H1 (cell line): Measurements from ENCODE around the gene FLT3. TPM values are rescaled to one million over a fixed set of nuclear protein-coding genes. Genes with fewer than 3 reads are reported as not detected.

ENCODE experiments used
- CTCF ChIA-PET: fragments of 300-600 bp; sonication (Branson Sonifier 250); formaldehyde crosslinking; loops from one replicate; lab custom pipeline; 2021; ENCODE audit not compliant: partially characterized antibody; lab: Charles Lee
- POLR2A ChIA-PET: fragments of 300-600 bp; sonication (Branson Sonifier 250); formaldehyde crosslinking; loops from one replicate; lab custom pipeline; 2021; ENCODE audit warnings: inconsistent platforms; ENCODE audit not compliant: partially characterized antibody; lab: Charles Lee
- DNase-seq, 2 experiments: peaks; one replicate each; pipeline versions ENCODE4 v3.0.0 to v3.0.0-alpha.2; 2010 to 2022; ENCODE audit warnings: low spot score in 2 of 2, low read depth in 1 of 2, mixed read lengths in 1 of 2
- FAIRE-seq: peaks from 2 replicates; lab custom pipeline; 2011; peaks lifted over from hg19 to GRCh38; lab: Jason Lieb, UNC
- H2AFZ ChIP-seq: 2 replicates; pipeline ENCODE4 v1.8.1; 2012; ENCODE audit warnings: low read length, inconsistent platforms
- H2AK5ac ChIP-seq: 2 replicates; pipeline ENCODE4 v1.6.1; 2013; ENCODE audit warnings: low read depth, low read length
- H2BK120ac ChIP-seq: replicated peaks from 2 replicates; pipeline ENCODE3; 2013; ENCODE audit warnings: low read depth, low read length, inconsistent platforms
- H2BK12ac ChIP-seq: 2 replicates; pipeline ENCODE4 v1.6.1; 2013; ENCODE audit warnings: low read depth, low read length
- H2BK15ac ChIP-seq: 2 replicates; pipeline ENCODE4 v1.6.1; 2013; ENCODE audit warnings: low read length
- H2BK20ac ChIP-seq: 2 replicates; pipeline ENCODE4 v1.6.1; 2013; ENCODE audit warnings: low read length
- H2BK5ac ChIP-seq: 2 replicates; pipeline ENCODE4 v1.6.1; 2013; ENCODE audit warnings: low read depth, low read length
- H3K14ac ChIP-seq: 2 replicates; pipeline ENCODE4 v1.6.1; 2013; ENCODE audit warnings: inconsistent platforms; ENCODE audit not compliant: insufficient read length
- H3K18ac ChIP-seq: 2 replicates; pipeline ENCODE4 v1.6.1; 2013; ENCODE audit warnings: low read length; ENCODE audit errors: extremely low read depth
- H3K23ac ChIP-seq: 2 replicates; pipeline ENCODE4 v1.6.1; 2013; ENCODE audit warnings: inconsistent platforms; ENCODE audit not compliant: insufficient read length
- H3K23me2 ChIP-seq: 2 replicates; pipeline ENCODE4 v1.6.1; 2013; ENCODE audit warnings: low read depth, low read length
- H3K27ac ChIP-seq: 2 replicates; pipeline ENCODE4 v1.6.1; 2011; ENCODE audit warnings: low read depth, low read length, inconsistent platforms
- H3K27me3 ChIP-seq, 4 experiments: replicated peaks in 1 of 4; 1 replicate in 1 of 4; 2 replicates in 3 of 4; pipeline versions ENCODE4 v1.6.1 to v1.8.1; 2011 to 2013; ENCODE audit warnings: low read length in 3 of 4, mild to moderate bottlenecking in 3 of 4, inconsistent platforms in 2 of 4, mixed read lengths in 2 of 4, moderate library complexity in 1 of 4; ENCODE audit not compliant: control insufficient read depth in 3 of 4, insufficient read depth in 3 of 4; ENCODE audit errors: extremely low read depth in 1 of 4
- H3K36me3 ChIP-seq, 4 experiments: 2 replicates each; pipeline versions ENCODE4 v1.6.1 to v1.8.1; 2011 to 2013; ENCODE audit warnings: mild to moderate bottlenecking in 4 of 4, low read length in 3 of 4, moderate library complexity in 2 of 4, control low read depth in 1 of 4, inconsistent platforms in 1 of 4; ENCODE audit not compliant: insufficient read depth in 4 of 4, control insufficient read depth in 2 of 4
- H3K4ac ChIP-seq: replicated peaks from 2 replicates; pipeline ENCODE3; 2013; ENCODE audit warnings: low read length, low read depth, mixed read lengths, inconsistent platforms; ENCODE audit not compliant: insufficient read length
- H3K4me1 ChIP-seq, 4 experiments: replicated peaks in 1 of 4; 1 replicate in 1 of 4; 2 replicates in 3 of 4; pipeline versions ENCODE4 v1.6.1 to v1.8.1; 2011 to 2013; ENCODE audit warnings: low read length in 3 of 4, inconsistent platforms in 2 of 4, mixed read lengths in 1 of 4; ENCODE audit not compliant: insufficient read depth in 4 of 4, control insufficient read depth in 3 of 4
- H3K4me2 ChIP-seq, 2 experiments: 2 replicates each; pipeline versions ENCODE4 v1.6.1 to v1.8.1; 2011 to 2013; ENCODE audit warnings: low read depth in 2 of 2, low read length in 2 of 2, control low read depth in 1 of 2, inconsistent platforms in 1 of 2, mild to moderate bottlenecking in 1 of 2; ENCODE audit not compliant: insufficient read depth in 1 of 2
- H3K4me3 ChIP-seq, 4 experiments: fragments of 200-600, 300-600 bp in 1 of 4; sonication (generic), shearing (Covaris generic), sonication (Bioruptor Twin) in 1 of 4; 2 replicates each; pipeline versions ENCODE4 v1.5.1 to v1.8.1; 2011 to 2016; ENCODE audit warnings: low read length in 4 of 4, low read depth in 3 of 4, control low read depth in 2 of 4, inconsistent platforms in 2 of 4, mild to moderate bottlenecking in 2 of 4, mixed read lengths in 1 of 4, moderate library complexity in 1 of 4; ENCODE audit not compliant: insufficient read depth in 2 of 4; ENCODE audit errors: extremely low read depth in 1 of 4
- H3K56ac ChIP-seq: replicated peaks from 2 replicates; pipeline ENCODE3; 2013; ENCODE audit warnings: low read depth, mild to moderate bottlenecking, mixed read lengths, low read length, inconsistent platforms; ENCODE audit not compliant: insufficient read length
- H3K79me1 ChIP-seq: 2 replicates; pipeline ENCODE4 v1.6.1; 2013; ENCODE audit warnings: low read depth, low read length, control low read depth
- H3K79me2 ChIP-seq, 2 experiments: 2 replicates each; pipeline versions ENCODE4 v1.6.1 to v1.8.1; 2012 to 2013; ENCODE audit warnings: low read length in 2 of 2, mild to moderate bottlenecking in 2 of 2, inconsistent platforms in 1 of 2; ENCODE audit not compliant: insufficient read depth in 2 of 2, control insufficient read depth in 1 of 2
- H3K9ac ChIP-seq, 4 experiments: replicated peaks in 1 of 4; 1 replicate in 1 of 4; 2 replicates in 3 of 4; pipeline versions ENCODE4 v1.6.1 to v1.8.1; 2011 to 2013; ENCODE audit warnings: low read depth in 3 of 4, low read length in 3 of 4, control low read depth in 2 of 4, mild to moderate bottlenecking in 2 of 4, moderate library complexity in 2 of 4, inconsistent platforms in 1 of 4; ENCODE audit errors: extremely low read depth in 1 of 4
- H3K9me3 ChIP-seq, 2 experiments: 2 replicates each; pipeline versions ENCODE4 v1.6.1 to v1.8.1; 2012 to 2013; ENCODE audit warnings: mild to moderate bottlenecking in 2 of 2, moderate library complexity in 2 of 2, control low read depth in 1 of 2, inconsistent platforms in 1 of 2, low read depth in 1 of 2, low read length in 1 of 2, mixed read lengths in 1 of 2; ENCODE audit not compliant: insufficient read depth in 2 of 2
- H4K20me1 ChIP-seq, 2 experiments: replicated peaks in 1 of 2; 2 replicates each; pipeline versions ENCODE3 to v1.8.1; 2011 to 2013; ENCODE audit warnings: inconsistent platforms in 2 of 2, low read length in 2 of 2, mild to moderate bottlenecking in 1 of 2; ENCODE audit not compliant: insufficient read depth in 2 of 2, control insufficient read depth in 1 of 2
- H4K5ac ChIP-seq: 2 replicates; pipeline ENCODE4 v1.6.1; 2013; ENCODE audit warnings: low read length, low read depth, mixed read lengths, inconsistent platforms; ENCODE audit not compliant: insufficient read length
- H4K8ac ChIP-seq: 2 replicates; pipeline ENCODE4 v1.8.0; 2013; ENCODE audit warnings: mild to moderate bottlenecking, moderate library complexity, low read length, inconsistent platforms; ENCODE audit not compliant: insufficient read depth; ENCODE audit errors: extremely low read depth
- H4K91ac ChIP-seq: replicated peaks from 2 replicates; pipeline ENCODE3; 2013; ENCODE audit warnings: low read length, mixed read lengths, inconsistent platforms; ENCODE audit not compliant: insufficient read length
- CBX5 ChIP-seq: fragments of 300-800, 300-1000 bp; sonication (generic); IDR thresholded peaks from 2 replicates; pipeline ENCODE4 v1.7.1; 2016; ENCODE audit warnings: antibody characterized with exemption, low read length, low read depth
- CEBPB ChIP-seq: IDR thresholded peaks from 2 replicates; pipeline ENCODE4 v1.6.1; 2012; ENCODE audit warnings: low read depth, low read length
- CHD2 ChIP-seq: IDR thresholded peaks from 2 replicates; pipeline ENCODE4 v1.6.1; 2012; ENCODE audit warnings: low read length, improper control_type of control experiment
- FOSL1 ChIP-seq: IDR thresholded peaks from 2 replicates; pipeline ENCODE4 v1.6.1; 2011; ENCODE audit warnings: mild to moderate bottlenecking, low read depth, low read length, moderate library complexity; ENCODE audit not compliant: insufficient read depth
- JUN ChIP-seq: IDR thresholded peaks from 2 replicates; pipeline ENCODE4 v1.6.1; 2011; ENCODE audit warnings: low read depth, mild to moderate bottlenecking, improper control_type of control experiment, low read length
- MAFK ChIP-seq: IDR thresholded peaks from 2 replicates; pipeline ENCODE4 v1.6.1; 2012; ENCODE audit warnings: low read depth, mild to moderate bottlenecking, improper control_type of control experiment, low read length
- NRF1 ChIP-seq: IDR thresholded peaks from 2 replicates; pipeline ENCODE4 v1.6.1; 2011; ENCODE audit warnings: mild to moderate bottlenecking, low read depth, low read length, improper control_type of control experiment
- SP1 ChIP-seq: IDR thresholded peaks from 2 replicates; pipeline ENCODE4 v1.6.1; 2011; ENCODE audit warnings: low read depth, low read length
- SP4 ChIP-seq: IDR thresholded peaks from 2 replicates; pipeline ENCODE4 v1.6.1; 2012; ENCODE audit warnings: low read length, inconsistent platforms
- whole genome bisulfite sequencing, 2 experiments: shearing (Covaris generic) in 1 of 2; methylation state at CpG; one replicate each; pipeline versions ENCODE4 v1.1.6 to v1.1.7; 2013 to 2015; ENCODE audit warnings: low lambda C conversion rate in 2 of 2, mixed read lengths in 2 of 2, inconsistent platforms in 1 of 2, low coverage in 1 of 2, missing lambda C conversion rate in 1 of 2; ENCODE audit not compliant: insufficient replicate concordance in 2 of 2, insufficient coverage in 1 of 2, insufficient read length in 1 of 2; ENCODE audit errors: extremely low coverage in 1 of 2, missing lambda C conversion rate in 1 of 2; 5-methylcytosine and 5-hydroxymethylcytosine counted together
- polyA plus RNA-seq, 7 experiments: library from polyadenylated mRNA; depleted of rRNA in 3 of 7; stranded (reverse) in 5 of 7; unstranded in 2 of 7; fragments of >200 nt in 5 of 7; fragments of 200-250 nt in 2 of 7; gene quantifications; 1 replicate in 5 of 7; 2 replicates in 1 of 7; 4 replicates in 1 of 7; pipeline versions ENCODE4 v1.2.1 to v1.2.3, GENCODE V29; 2011 to 2013; ENCODE audit warnings: missing spikeins in 2 of 7, mixed read lengths in 2 of 7
- total RNA-seq: library from RNA; stranded (reverse); fragmentation: NEBNext Ultra II Directional; extraction: Animal tissue kit (Norgen Biotek cat#: 25700); gene quantifications from 2 replicates; pipeline ENCODE4 v1.2.1, GENCODE V29; 2021
- TF ChIP-seq, protein P1 (sequence below): IDR thresholded peaks from 2 replicates; pipeline ENCODE4 v1.6.1; 2012; ENCODE audit warnings: low read length, inconsistent platforms

Gene FLT3
- total and polyA plus RNA-seq, 2 of the 8 experiments (the other 6 are each of a cell fraction or from before 2014, with no cell fraction given) = 0.44 to 0.71 TPM

- Histone ChIP-seq H2BK20ac (no peak overlapping the region), H3K79me2 (no peaks in the 10 kb centered on the region), H2BK5ac (no peak overlapping the region), H3K79me1 (no peaks in the 10 kb centered on the region), H2BK12ac (no peak overlapping the region), H4K91ac (no peak overlapping the region), H3K23me2 (no peaks in the 10 kb centered on the region), H3K4ac (no peak overlapping the region), H2AK5ac (no peak overlapping the region), H3K36me3 (no peaks in the 10 kb centered on the region), H4K20me1 (no peaks in the 10 kb centered on the region), H3K14ac (no peak overlapping the region), H4K8ac (no peak overlapping the region), H2BK15ac (no peak overlapping the region), H3K23ac (no peak overlapping the region), H3K4me1 (no peaks in the 10 kb centered on the region), H3K4me3 (no peak overlapping the region), H3K4me2 (no peak overlapping the region), H2BK120ac (no peak overlapping the region), H3K9ac (no peak overlapping the region), H3K27ac (no peak overlapping the region), H2AFZ (no peak overlapping the region), H4K5ac (no peak overlapping the region), H3K9me3 (no peaks in the 10 kb centered on the region), H3K18ac (no peak overlapping the region), H3K27me3 (peaks cover 1 to 7% (median 4%) of the 10 kb centered on the region in 4 experiments; a peak in 5 of 7 replicates), H3K56ac (no peak overlapping the region)
- ChIA-PET POLR2A (no interaction called here), CTCF (no interaction called here)
- DNase-seq = no peak
- no peak for FAIRE-seq
- WGBS, 2 experiments = 85% methylated on average over 5 of the region's 5 CpGs; no CpG with 5 or more reads in 1 of the 2 experiments
- TF ChIP-seq JUN (no peak), NRF1 (no peak), CEBPB (no peak), MAFK (no peak), SP1 (no peak), FOSL1 (no peak), CHD2 (no peak), SP4 (no peak), CBX5 (no peak)
- TF ChIP-seq, protein P1, sequence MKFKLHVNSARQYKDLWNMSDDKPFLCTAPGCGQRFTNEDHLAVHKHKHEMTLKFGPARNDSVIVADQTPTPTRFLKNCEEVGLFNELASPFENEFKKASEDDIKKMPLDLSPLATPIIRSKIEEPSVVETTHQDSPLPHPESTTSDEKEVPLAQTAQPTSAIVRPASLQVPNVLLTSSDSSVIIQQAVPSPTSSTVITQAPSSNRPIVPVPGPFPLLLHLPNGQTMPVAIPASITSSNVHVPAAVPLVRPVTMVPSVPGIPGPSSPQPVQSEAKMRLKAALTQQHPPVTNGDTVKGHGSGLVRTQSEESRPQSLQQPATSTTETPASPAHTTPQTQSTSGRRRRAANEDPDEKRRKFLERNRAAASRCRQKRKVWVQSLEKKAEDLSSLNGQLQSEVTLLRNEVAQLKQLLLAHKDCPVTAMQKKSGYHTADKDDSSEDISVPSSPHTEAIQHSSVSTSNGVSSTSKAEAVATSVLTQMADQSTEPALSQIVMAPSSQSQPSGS = no peak
Observed at GRCh38 chr13:28093881-28094280, 6.5 kb downstream of the FLT3 start.
